IMR-90 (cell line): ENCODE measurements around the gene SLC66A2. TPM values are rescaled to one million over a fixed set of nuclear protein-coding genes. Genes with fewer than 3 reads are reported as not detected.

Experiments
- ATAC-seq: fragments of 200-7000 bp; cut with Tn5 transposase; 2 replicates; pipeline ENCODE4 v1.9.1; 2020; ENCODE audit warnings: low read depth, mild to moderate bottlenecking, moderate library complexity
- BruUV-seq: library from RNA; stranded (reverse); fragments of 400-500 nt; replicated peaks from 2 replicates; lab custom pipeline; 2021; lab: Mats Ljungman, UMichigan
- CTCF ChIA-PET: fragments of 300-600 bp; formaldehyde crosslinking; extraction: SDS; loops from one replicate; lab custom pipeline; 2021; ENCODE audit warnings: antibody characterized with exemption; lab: Yijun Ruan, JAX
- POLR2A ChIA-PET: fragments of 300-600 bp; sonication (Branson Sonifier 250); formaldehyde crosslinking; loops from one replicate; lab custom pipeline; 2022; ENCODE audit warnings: antibody characterized with exemption; ENCODE audit not compliant: unreplicated experiment; lab: Charles Lee
- DNase-seq: peaks from one replicate; pipeline ENCODE4 v3.0.0; 2013
- H2AFZ ChIP-seq: replicated peaks from 2 replicates; pipeline ENCODE3; 2013; ENCODE audit warnings: low read length, mild to moderate bottlenecking; ENCODE audit not compliant: poor library complexity
- H2AK5ac ChIP-seq: 2 replicates; pipeline ENCODE4 v1.6.1; 2013; ENCODE audit warnings: low read depth, low read length, inconsistent platforms
- H2AK9ac ChIP-seq: replicated peaks from 2 replicates; pipeline ENCODE3; 2013; ENCODE audit warnings: mild to moderate bottlenecking, low read depth, low read length, moderate library complexity; ENCODE audit not compliant: poor library complexity
- H2BK120ac ChIP-seq: 2 replicates; pipeline ENCODE4 v1.6.1; 2013; ENCODE audit warnings: low read depth, low read length, inconsistent platforms
- H2BK15ac ChIP-seq: 3 replicates; pipeline ENCODE4 v1.6.1; 2013; ENCODE audit warnings: low read depth, low read length, inconsistent platforms
- H2BK20ac ChIP-seq: 2 replicates; pipeline ENCODE4 v1.6.1; 2013; ENCODE audit warnings: low read depth, mild to moderate bottlenecking, inconsistent platforms, low read length, moderate library complexity
- H2BK5ac ChIP-seq: 2 replicates; pipeline ENCODE4 v1.6.1; 2013; ENCODE audit warnings: mild to moderate bottlenecking, low read depth, low read length, inconsistent platforms; ENCODE audit not compliant: poor library complexity, severe bottlenecking
- H3K14ac ChIP-seq: replicated peaks from 2 replicates; pipeline ENCODE4 v1.6.1; 2013; ENCODE audit warnings: low read depth, low read length, inconsistent platforms
- H3K18ac ChIP-seq: 2 replicates; pipeline ENCODE4 v1.6.1; 2013; ENCODE audit warnings: low read depth, low read length, control low read depth
- H3K23ac ChIP-seq: 2 replicates; pipeline ENCODE4 v1.6.1; 2013; ENCODE audit warnings: low read depth, low read length, inconsistent platforms
- H3K27ac ChIP-seq: 2 replicates; pipeline ENCODE4 v1.5.1; 2013; ENCODE audit warnings: mild to moderate bottlenecking, control low read depth, low read length; ENCODE audit not compliant: insufficient read depth
- H3K27me3 ChIP-seq: 2 replicates; pipeline ENCODE4 v1.6.1; 2013; ENCODE audit warnings: low read length; ENCODE audit not compliant: control insufficient read depth, insufficient read depth
- H3K36me3 ChIP-seq: 2 replicates; pipeline ENCODE4 v1.6.1; 2013; ENCODE audit warnings: low read length, mixed read lengths; ENCODE audit not compliant: control insufficient read depth, insufficient read depth
- H3K4ac ChIP-seq: 2 replicates; pipeline ENCODE4 v1.6.1; 2013; ENCODE audit warnings: low read depth, low read length, inconsistent platforms
- H3K4me1 ChIP-seq: 2 replicates; pipeline ENCODE4 v1.6.1; 2013; ENCODE audit warnings: low read length, mixed read lengths; ENCODE audit not compliant: control insufficient read depth, insufficient read depth
- H3K4me2 ChIP-seq: 2 replicates; pipeline ENCODE4 v1.6.1; 2013; ENCODE audit warnings: low read depth, mild to moderate bottlenecking, control low read depth, low read length, moderate library complexity
- H3K4me3 ChIP-seq: 2 replicates; pipeline ENCODE4 v1.5.1; 2013; ENCODE audit warnings: low read depth, mild to moderate bottlenecking, control low read depth, low read length, moderate library complexity; ENCODE audit not compliant: insufficient read depth
- H3K56ac ChIP-seq: 2 replicates; pipeline ENCODE4 v1.6.1; 2013; ENCODE audit warnings: low read length, inconsistent platforms; ENCODE audit not compliant: insufficient read depth; ENCODE audit errors: extremely low read depth
- H3K79me1 ChIP-seq, 2 experiments: 2 replicates each; pipeline ENCODE4 v1.6.1; 2013; ENCODE audit warnings: low read length in 2 of 2, inconsistent platforms in 1 of 2, low read depth in 1 of 2
- H3K9ac ChIP-seq: 2 replicates; pipeline ENCODE4 v1.6.1; 2013; ENCODE audit warnings: low read depth, low read length, control low read depth
- H3K9me1 ChIP-seq: 2 replicates; pipeline ENCODE4 v1.6.1; 2013; ENCODE audit warnings: low read length, inconsistent platforms; ENCODE audit not compliant: insufficient read depth
- H3K9me3 ChIP-seq: 2 replicates; pipeline ENCODE4 v1.6.1; 2013; ENCODE audit warnings: low read length; ENCODE audit not compliant: control insufficient read depth, insufficient read depth
- H4K20me1 ChIP-seq: 2 replicates; pipeline ENCODE4 v1.6.1; 2013; ENCODE audit warnings: low read length, inconsistent platforms; ENCODE audit not compliant: insufficient read depth
- H4K5ac ChIP-seq: 2 replicates; pipeline ENCODE4 v1.6.1; 2013; ENCODE audit warnings: mild to moderate bottlenecking, low read depth, low read length, control low read depth
- H4K8ac ChIP-seq, 2 experiments: 2 replicates each; pipeline ENCODE4 v1.6.1; 2013; ENCODE audit warnings: low read depth in 2 of 2, low read length in 2 of 2, control low read depth in 1 of 2, inconsistent platforms in 1 of 2
- H4K91ac ChIP-seq: 2 replicates; pipeline ENCODE4 v1.6.1; 2013; ENCODE audit warnings: low read depth, low read length, inconsistent platforms; ENCODE audit not compliant: insufficient read depth
- BHLHE40 ChIP-seq: fragments of 150-350 bp; IDR thresholded peaks from 2 replicates; pipeline ENCODE4 v1.6.1; 2016; ENCODE audit warnings: mild to moderate bottlenecking, low read depth, low read length
- CEBPB ChIP-seq: IDR thresholded peaks from 2 replicates; pipeline ENCODE4 v1.6.1; 2012; ENCODE audit warnings: low read depth, low read length, improper control_type of control experiment
- CHD1 ChIP-seq: IDR thresholded peaks from 2 replicates; pipeline ENCODE4 v1.6.1; 2012; ENCODE audit warnings: low read depth, low read length, improper control_type of control experiment
- FOS ChIP-seq: fragments of 150-350 bp; IDR thresholded peaks from 2 replicates; pipeline ENCODE4 v1.6.1; 2016; ENCODE audit warnings: low read depth, low read length
- MAFK ChIP-seq: IDR thresholded peaks from 2 replicates; pipeline ENCODE4 v1.6.1; 2012; ENCODE audit warnings: low read depth, low read length, improper control_type of control experiment
- MAZ ChIP-seq: IDR thresholded peaks from 2 replicates; pipeline ENCODE4 v1.6.1; 2012; ENCODE audit warnings: low read depth, mild to moderate bottlenecking, low read length, improper control_type of control experiment, moderate library complexity, borderline replicate concordance
- MXI1 ChIP-seq: IDR thresholded peaks from 2 replicates; pipeline ENCODE4 v1.6.1; 2012; ENCODE audit warnings: low read depth, mild to moderate bottlenecking, low read length, moderate library complexity, borderline replicate concordance
- NFE2L2 ChIP-seq: fragments of 150-350 bp; IDR thresholded peaks from 2 replicates; pipeline ENCODE4 v1.6.1; 2016; ENCODE audit warnings: low read depth, mild to moderate bottlenecking, low read length
- POLR2A ChIP-seq: IDR thresholded peaks from 2 replicates; pipeline ENCODE4 v1.6.1; 2012; ENCODE audit warnings: mild to moderate bottlenecking, low read depth, low read length
- RAD21 ChIP-seq: IDR thresholded peaks from 2 replicates; pipeline ENCODE4 v1.6.1; 2012; ENCODE audit warnings: low read length, improper control_type of control experiment
- RCOR1 ChIP-seq: IDR thresholded peaks from 2 replicates; pipeline ENCODE4 v1.6.1; 2012; ENCODE audit warnings: mild to moderate bottlenecking, low read length, improper control_type of control experiment; ENCODE audit not compliant: insufficient replicate concordance
- RFX5 ChIP-seq: IDR thresholded peaks from 2 replicates; pipeline ENCODE4 v1.8.0; 2012; ENCODE audit warnings: low read depth, mild to moderate bottlenecking, low read length, moderate library complexity
- WGBS, 2 experiments: methylation state at CpG; one replicate each; pipeline versions ENCODE4 v1.1.5 to v1.1.7; 2013; ENCODE audit warnings: missing lambda C conversion rate in 2 of 2; ENCODE audit not compliant: insufficient read length in 1 of 2; ENCODE audit errors: extremely low coverage in 2 of 2; 5-methylcytosine and 5-hydroxymethylcytosine counted together
- dilution Hi-C: fragments of 300-500 bp; cut with HindIII; formaldehyde crosslinking; loops from one replicate; pipeline ENCODE4 v1.14.3; 2018; ENCODE audit warnings: low sequenced_read_pairs; ENCODE audit not compliant: unreplicated experiment
- in situ Hi-C: fragments of 300-500 bp; cut with MboI; formaldehyde crosslinking; loops from 3 replicates; pipeline ENCODE4 v1.14.3; 2019; ENCODE audit warnings: low sequenced_read_pairs, inconsistent platforms, mixed read lengths
- intact Hi-C: fragments of 100-400 bp; cut with micrococcal nuclease; formaldehyde crosslinking; loops from 2 replicates; pipeline ENCODE4 v1.10.0; 2022
- polyA plus RNA-seq, 3 experiments: library from polyadenylated mRNA; depleted of rRNA; stranded (reverse); fragments of >200 nt; gene quantifications; 2 replicates each; pipeline ENCODE4 v1.2.3, GENCODE V29; 2012; ENCODE audit warnings: low replicate concordance in 1 of 3
- total RNA-seq: library from RNA; depleted of rRNA; stranded (reverse); fragments of >200 nt; gene quantifications from 2 replicates; pipeline ENCODE4 v1.2.3, GENCODE V29; 2012
- TF ChIP-seq, protein P1 (sequence below): conservative IDR thresholded peaks from 2 replicates; pipeline ENCODE4 v1.5.1; 2012; ENCODE audit warnings: mild to moderate bottlenecking, low read depth, low read length, improper control_type of control experiment
- TF ChIP-seq, protein P2 (sequence below): fragments of 150-350 bp; IDR thresholded peaks from 2 replicates; pipeline ENCODE4 v1.6.1; 2016; ENCODE audit warnings: low read depth, mild to moderate bottlenecking, low read length, moderate library complexity, borderline replicate concordance

SLC66A2 gene
- total and polyA plus RNA-seq, 2 of the 4 experiments (the other 2 are of a cell fraction), result 17.6 to 23.5 TPM

- TF ChIP-seq NFE2L2, result no peak
Observed at GRCh38 chr18:79942786-79943607, 8.5 kb downstream of the SLC66A2 start (continued).

GRCh38 chr18:79942211-79942610, 9.2 kb downstream of the SLC66A2 start:
- no peak overlapping the region for H4K91ac ChIP-seq
- H4K8ac ChIP-seq, result no peak overlapping the region
- no peak overlapping the region for H2BK20ac ChIP-seq
- no peak for ATAC-seq
- H4K20me1 ChIP-seq, result peaks cover 72% of the 10 kb centered on the region
- no peak overlapping the region for H3K18ac ChIP-seq
- H3K4ac ChIP-seq, result no peak overlapping the region
- no peak overlapping the region for H2BK5ac ChIP-seq
- ChIA-PET POLR2A (no interaction called here), CTCF (no interaction called here)
- WGBS, 2 experiments, result no CpG with 5 or more reads among the region's 7 CpGs
- H3K56ac ChIP-seq, result no peak overlapping the region
- no peak overlapping the region for H3K4me3 ChIP-seq
- in situ Hi-C loops, result no loop called here
- no peaks in the 10 kb centered on the region for H3K27me3 ChIP-seq
- H3K9me3 ChIP-seq, result no peaks in the 10 kb centered on the region
- peaks cover 47% of the 10 kb centered on the region for H3K36me3 ChIP-seq
- no peak overlapping the region for H2BK120ac ChIP-seq
- no peak overlapping the region for H3K27ac ChIP-seq
- dilution Hi-C loops, result no loop called here
- H3K23ac ChIP-seq, result no peak overlapping the region
- no peak for DNase-seq
- H2AK9ac ChIP-seq, result no peak overlapping the region
- H3K9me1 ChIP-seq, result peaks cover 9% of the 10 kb centered on the region; the same call in 1 of the 2 replicates
- BruUV-seq, result no TSS peak
- no peak overlapping the region for H4K5ac ChIP-seq
- H3K79me1 ChIP-seq, result peaks cover 14 to 85% of the 10 kb centered on the region in 2 experiments
- no peak overlapping the region for H3K9ac ChIP-seq
- peaks cover 6% of the 10 kb centered on the region; the same call in 1 of the 2 replicates for H3K4me1 ChIP-seq
- H3K4me2 ChIP-seq, result no peak overlapping the region
- no peak overlapping the region for H2AK5ac ChIP-seq
- H2AFZ ChIP-seq, result no peak overlapping the region
- intact Hi-C loops, result no loop called here
- H3K14ac ChIP-seq, result no peak overlapping the region
- H2BK15ac ChIP-seq, result no peak overlapping the region
- TF ChIP-seq POLR2A (no peak), RFX5 (no peak), MXI1 (no peak), CEBPB (no peak), RCOR1 (no peak), NFE2L2 (no peak), MAFK (no peak), BHLHE40 (no peak), RAD21 (no peak), MAZ (no peak), CHD1 (no peak), FOS (no peak)
- TF ChIP-seq, protein P1, sequence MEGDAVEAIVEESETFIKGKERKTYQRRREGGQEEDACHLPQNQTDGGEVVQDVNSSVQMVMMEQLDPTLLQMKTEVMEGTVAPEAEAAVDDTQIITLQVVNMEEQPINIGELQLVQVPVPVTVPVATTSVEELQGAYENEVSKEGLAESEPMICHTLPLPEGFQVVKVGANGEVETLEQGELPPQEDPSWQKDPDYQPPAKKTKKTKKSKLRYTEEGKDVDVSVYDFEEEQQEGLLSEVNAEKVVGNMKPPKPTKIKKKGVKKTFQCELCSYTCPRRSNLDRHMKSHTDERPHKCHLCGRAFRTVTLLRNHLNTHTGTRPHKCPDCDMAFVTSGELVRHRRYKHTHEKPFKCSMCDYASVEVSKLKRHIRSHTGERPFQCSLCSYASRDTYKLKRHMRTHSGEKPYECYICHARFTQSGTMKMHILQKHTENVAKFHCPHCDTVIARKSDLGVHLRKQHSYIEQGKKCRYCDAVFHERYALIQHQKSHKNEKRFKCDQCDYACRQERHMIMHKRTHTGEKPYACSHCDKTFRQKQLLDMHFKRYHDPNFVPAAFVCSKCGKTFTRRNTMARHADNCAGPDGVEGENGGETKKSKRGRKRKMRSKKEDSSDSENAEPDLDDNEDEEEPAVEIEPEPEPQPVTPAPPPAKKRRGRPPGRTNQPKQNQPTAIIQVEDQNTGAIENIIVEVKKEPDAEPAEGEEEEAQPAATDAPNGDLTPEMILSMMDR, result no peak
- TF ChIP-seq, protein P2, sequence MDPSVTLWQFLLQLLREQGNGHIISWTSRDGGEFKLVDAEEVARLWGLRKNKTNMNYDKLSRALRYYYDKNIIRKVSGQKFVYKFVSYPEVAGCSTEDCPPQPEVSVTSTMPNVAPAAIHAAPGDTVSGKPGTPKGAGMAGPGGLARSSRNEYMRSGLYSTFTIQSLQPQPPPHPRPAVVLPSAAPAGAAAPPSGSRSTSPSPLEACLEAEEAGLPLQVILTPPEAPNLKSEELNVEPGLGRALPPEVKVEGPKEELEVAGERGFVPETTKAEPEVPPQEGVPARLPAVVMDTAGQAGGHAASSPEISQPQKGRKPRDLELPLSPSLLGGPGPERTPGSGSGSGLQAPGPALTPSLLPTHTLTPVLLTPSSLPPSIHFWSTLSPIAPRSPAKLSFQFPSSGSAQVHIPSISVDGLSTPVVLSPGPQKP, result no peak
